ENCODE data around the gene RBMS3.

GRCh38 chr3:29270752-29271151 lies 10.1 kb upstream of the RBMS3 start:
- TF ChIP-seq EZH2 (IDR thresholded peaks at IDR 0.05; ENCODE audit: low read depth, low read length, severe bottlenecking): no peak
- no peak for TF ChIP-seq TAF7 (optimal IDR thresholded peaks at IDR 0.05; ENCODE audit: borderline replicate concordance, low read depth, low read length)
- TF ChIP-seq SIN3A (conservative IDR thresholded peaks at IDR 0.05 in 1 of 2, IDR thresholded peaks at IDR 0.05 in 1 of 2; ENCODE audit: low read depth in 1 of 2, low read length in 2 of 2): no peak
- TF ChIP-seq, protein P1, sequence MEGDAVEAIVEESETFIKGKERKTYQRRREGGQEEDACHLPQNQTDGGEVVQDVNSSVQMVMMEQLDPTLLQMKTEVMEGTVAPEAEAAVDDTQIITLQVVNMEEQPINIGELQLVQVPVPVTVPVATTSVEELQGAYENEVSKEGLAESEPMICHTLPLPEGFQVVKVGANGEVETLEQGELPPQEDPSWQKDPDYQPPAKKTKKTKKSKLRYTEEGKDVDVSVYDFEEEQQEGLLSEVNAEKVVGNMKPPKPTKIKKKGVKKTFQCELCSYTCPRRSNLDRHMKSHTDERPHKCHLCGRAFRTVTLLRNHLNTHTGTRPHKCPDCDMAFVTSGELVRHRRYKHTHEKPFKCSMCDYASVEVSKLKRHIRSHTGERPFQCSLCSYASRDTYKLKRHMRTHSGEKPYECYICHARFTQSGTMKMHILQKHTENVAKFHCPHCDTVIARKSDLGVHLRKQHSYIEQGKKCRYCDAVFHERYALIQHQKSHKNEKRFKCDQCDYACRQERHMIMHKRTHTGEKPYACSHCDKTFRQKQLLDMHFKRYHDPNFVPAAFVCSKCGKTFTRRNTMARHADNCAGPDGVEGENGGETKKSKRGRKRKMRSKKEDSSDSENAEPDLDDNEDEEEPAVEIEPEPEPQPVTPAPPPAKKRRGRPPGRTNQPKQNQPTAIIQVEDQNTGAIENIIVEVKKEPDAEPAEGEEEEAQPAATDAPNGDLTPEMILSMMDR (IDR thresholded peaks at IDR 0.05; ENCODE audit: control extremely low read depth in 1 of 3, insufficient read depth in 1 of 3, low read depth in 1 of 3, low read length in 3 of 3): no peak
- no peak for TF ChIP-seq SIX5 (IDR thresholded peaks at IDR 0.05; ENCODE audit: low read depth, low read length)
- TF ChIP-seq GABPA (IDR thresholded peaks at IDR 0.05; ENCODE audit: borderline replicate concordance, insufficient read depth, low read length): no peak
- TF ChIP-seq BACH1 (IDR thresholded peaks at IDR 0.05; ENCODE audit: low read length): no peak
- no peak for TF ChIP-seq RAD21 (IDR thresholded peaks at IDR 0.05 in 1 of 2, conservative IDR thresholded peaks at IDR 0.05 in 1 of 2; ENCODE audit: low read depth in 2 of 2, low read length in 2 of 2)
